GM12878 (cell line): ENCODE results near the gene NCAPD2. TPM values are rescaled to one million over a fixed set of nuclear protein-coding genes. Genes with fewer than 3 reads are reported as not detected.
A peak's percentile ranks its signal among the peaks of the same experiment; 100 is the strongest.

Experiments used
- ATAC-seq: fragments of 200-7000 bp; cut with Tn5 transposase; 3 replicates; pipeline ENCODE4 v1.9.1; 2020; ENCODE audit warnings: mild to moderate bottlenecking, moderate library complexity
- BruUV-seq: library from RNA; stranded (reverse); fragments of 400-500 nt; replicated peaks from 2 replicates; lab custom pipeline; 2021; lab: Mats Ljungman, UMichigan
- CTCF ChIA-PET: fragments of 300-600 bp; sonication (Branson Sonifier 250); formaldehyde crosslinking; extraction: SDS; loops from one replicate; lab custom pipeline; 2021; ENCODE audit warnings: inconsistent platforms; lab: Yijun Ruan, JAX
- POLR2A ChIA-PET: fragments of 350-600 bp; formaldehyde crosslinking; extraction: SDS; loops from one replicate; lab custom pipeline; 2021; ENCODE audit warnings: inconsistent platforms; lab: Charles Lee
- RAD21 ChIA-PET: fragments of 300-600 bp; sonication (Branson Sonifier 250); formaldehyde crosslinking; loops from one replicate; lab custom pipeline; 2023; ENCODE audit warnings: antibody characterized with exemption; ENCODE audit not compliant: unreplicated experiment; lab: Charles Lee
- SMC1A ChIA-PET: fragments of 300-600 bp; sonication (Branson Sonifier 250); formaldehyde crosslinking; loops from one replicate; lab custom pipeline; 2023; ENCODE audit not compliant: unreplicated experiment, uncharacterized antibody; lab: Charles Lee
- DNase-seq: peaks from one replicate; pipeline ENCODE4 v3.0.0-alpha.2; 2011; ENCODE audit warnings: low read depth, low spot score
- FAIRE-seq: peaks from 3 replicates; lab custom pipeline; 2011; peaks lifted over from hg19 to GRCh38; lab: Jason Lieb, UNC
- H2AFZ ChIP-seq: 2 replicates; pipeline ENCODE4 v1.6.0; 2011; ENCODE audit warnings: low read depth, low read length, control low read depth; ENCODE audit not compliant: control insufficient read depth
- H3K27ac ChIP-seq: 2 replicates; pipeline ENCODE4 v1.5.1; 2011; ENCODE audit warnings: control low read depth; ENCODE audit not compliant: control insufficient read depth, insufficient read depth
- H3K27me3 ChIP-seq, 2 experiments: replicated peaks in 1 of 2; 2 replicates each; pipeline versions ENCODE4 v1.6.0 to v1.6.1; 2011; ENCODE audit warnings: low read length in 1 of 2; ENCODE audit not compliant: control insufficient read depth in 2 of 2, insufficient read depth in 2 of 2
- H3K36me3 ChIP-seq, 2 experiments: 2 replicates each; pipeline ENCODE4 v1.5.1; 2011; ENCODE audit warnings: low read length in 1 of 2; ENCODE audit not compliant: control insufficient read depth in 2 of 2, insufficient read depth in 2 of 2
- H3K4me1 ChIP-seq: 2 replicates; pipeline ENCODE4 v1.6.1; 2011; ENCODE audit warnings: mild to moderate bottlenecking, low read length, moderate library complexity, mixed read lengths; ENCODE audit not compliant: control insufficient read depth, insufficient read depth
- H3K4me2 ChIP-seq: 2 replicates; pipeline ENCODE4 v1.6.0; 2011; ENCODE audit warnings: control low read depth; ENCODE audit not compliant: control insufficient read depth, insufficient read depth
- H3K4me3 ChIP-seq: fragments of 200-600 bp; sonication (generic); 2 replicates; pipeline ENCODE4 v1.5.1; 2016
- H3K79me2 ChIP-seq: 2 replicates; pipeline ENCODE4 v1.6.0; 2011; ENCODE audit warnings: low read length; ENCODE audit not compliant: control insufficient read depth, insufficient read depth
- H3K9ac ChIP-seq: 2 replicates; pipeline ENCODE4 v1.8.0; 2011; ENCODE audit warnings: low read length, control low read depth, mixed read lengths; ENCODE audit not compliant: control insufficient read depth, insufficient read depth
- H3K9me3 ChIP-seq: replicated peaks from 3 replicates; pipeline ENCODE4 v1.5.1; 2011; ENCODE audit warnings: mild to moderate bottlenecking, low read length; ENCODE audit not compliant: control insufficient read depth, insufficient read depth
- H4K20me1 ChIP-seq: 2 replicates; pipeline ENCODE4 v1.6.0; 2011; ENCODE audit not compliant: control insufficient read depth, insufficient read depth
- ATF7 ChIP-seq: fragments of 450-650 bp; IDR thresholded peaks from 2 replicates; pipeline ENCODE4 v1.6.1; 2016; ENCODE audit warnings: low read depth, mild to moderate bottlenecking
- MYC ChIP-seq: IDR thresholded peaks from 2 replicates; pipeline ENCODE4 v1.6.1; 2011; ENCODE audit warnings: mild to moderate bottlenecking, low read length, moderate library complexity, inconsistent platforms; ENCODE audit not compliant: insufficient read depth, insufficient replicate concordance, insufficient read length, severe bottlenecking
- POLR2A ChIP-seq: IDR thresholded peaks from 2 replicates; pipeline ENCODE4 v1.6.1; 2011; ENCODE audit warnings: low read depth, mild to moderate bottlenecking, low read length
- POLR2AphosphoS5 ChIP-seq: IDR thresholded peaks from 2 replicates; pipeline ENCODE4 v1.6.1; 2011; ENCODE audit warnings: mild to moderate bottlenecking, low read length, inconsistent platforms
- RB1 ChIP-seq: fragments of 450-650 bp; formaldehyde crosslinking; IDR thresholded peaks from 2 replicates; pipeline ENCODE4 v1.6.1; 2017; ENCODE audit warnings: mild to moderate bottlenecking, borderline replicate concordance
- STAT1 ChIP-seq: fragments of 450-650 bp; conservative IDR thresholded peaks from 2 replicates; pipeline ENCODE4 v1.6.1; 2014; ENCODE audit warnings: antibody characterized with exemption, mild to moderate bottlenecking
- TCF12 ChIP-seq: IDR thresholded peaks from 2 replicates; pipeline ENCODE4 v1.6.1; 2011; ENCODE audit warnings: low read depth, mild to moderate bottlenecking, low read length
- ZBED1 ChIP-seq: IDR thresholded peaks from 2 replicates; pipeline ENCODE4 v1.6.1; 2016; ENCODE audit warnings: borderline replicate concordance
- ZNF207 ChIP-seq: fragments of 450-650 bp; IDR thresholded peaks from 2 replicates; pipeline ENCODE4 v1.6.1; 2014; ENCODE audit warnings: antibody characterized with exemption, mild to moderate bottlenecking, borderline replicate concordance
- WGBS: methylation state at CpG from one replicate; pipeline ENCODE4 v1.1.6; 2016; ENCODE audit warnings: low lambda C conversion rate; ENCODE audit not compliant: insufficient replicate concordance, insufficient coverage; ENCODE audit errors: missing lambda C conversion rate; 5-methylcytosine and 5-hydroxymethylcytosine counted together
- in situ Hi-C: fragments of 300-500 bp; cut with MboI; formaldehyde crosslinking; loops from 9 replicates; pipeline ENCODE4 v1.14.3; 2018; ENCODE audit warnings: mixed read lengths
- intact Hi-C: fragments of 100-400 bp; cut with micrococcal nuclease; formaldehyde crosslinking; loops from one replicate; pipeline ENCODE4 v1.14.2; 2022; ENCODE audit not compliant: unreplicated experiment
- polyA plus RNA-seq, 11 experiments: library from polyadenylated mRNA; depleted of rRNA in 4 of 11; unstranded in 6 of 11; stranded (reverse) in 5 of 11; fragments of >200 nt; fragmentation: Nextera tagmentation in 4 of 11; fragmentation: Illumina TruSeq in 1 of 11; extraction: Ambion mirVana in 4 of 11; extraction: Trizol in 1 of 11; gene quantifications; 1 replicate in 1 of 11; 2 replicates in 10 of 11; pipeline versions ENCODE4 v1.2.1 to v1.2.3, GENCODE V29; 2011 to 2016; ENCODE audit warnings: inconsistent platforms in 2 of 11, missing spikeins in 2 of 11, low read depth in 1 of 11
- total RNA-seq, 4 experiments: library from RNA; depleted of rRNA in 3 of 4; stranded (reverse); fragments of >200 nt in 3 of 4; fragmentation: Illumina TruSeq in 1 of 4; extraction: Trizol in 1 of 4; gene quantifications; 2 replicates each; pipeline versions ENCODE4 v1.2.1 to v1.2.3, GENCODE V29; 2013 to 2021
- TF ChIP-seq, protein P1 (sequence below): fragments of 450-650 bp; IDR thresholded peaks from 2 replicates; pipeline ENCODE4 v1.6.1; 2016; ENCODE audit warnings: mild to moderate bottlenecking, moderate library complexity, borderline replicate concordance
- TF ChIP-seq, protein P2 (sequence below): fragments of 450-650 bp; IDR thresholded peaks from 2 replicates; pipeline ENCODE4 v1.6.1; 2017; ENCODE audit warnings: antibody characterized with exemption, mild to moderate bottlenecking, moderate library complexity

Gene NCAPD2
- total and polyA plus RNA-seq, 10 of the 15 experiments (the other 5 are each of a cell fraction or from before 2014, with no cell fraction given), result 24.2 to 160 (median 110) TPM

DNA sequence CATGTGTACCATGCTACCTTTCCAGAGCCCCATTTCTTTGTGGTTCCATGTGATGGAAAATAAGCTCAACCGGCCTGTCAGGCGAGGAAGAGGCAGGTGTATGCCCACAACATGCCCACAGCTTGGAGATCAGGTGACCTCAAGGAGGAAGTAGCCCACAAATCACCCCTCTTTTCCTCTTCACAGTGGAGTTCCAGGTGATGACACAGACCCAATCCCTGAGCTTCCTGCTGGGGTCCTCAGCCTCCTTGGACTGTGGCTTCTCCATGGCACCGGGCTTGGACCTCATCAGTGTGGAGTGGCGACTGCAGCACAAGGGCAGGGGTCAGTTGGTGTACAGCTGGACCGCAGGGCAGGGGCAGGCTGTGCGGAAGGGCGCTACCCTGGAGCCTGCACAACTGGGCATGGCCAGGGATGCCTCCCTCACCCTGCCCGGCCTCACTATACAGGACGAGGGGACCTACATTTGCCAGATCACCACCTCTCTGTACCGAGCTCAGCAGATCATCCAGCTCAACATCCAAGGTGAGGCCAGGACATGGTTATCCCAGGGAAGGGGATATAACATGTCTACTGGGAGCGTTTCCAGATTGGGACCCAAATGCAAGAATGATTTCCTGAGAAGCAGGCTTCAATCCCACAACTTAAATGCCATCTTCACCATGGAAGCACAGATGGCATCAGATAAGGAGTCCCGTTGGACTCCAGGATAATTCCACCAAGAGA, 36.5 kb upstream of the NCAPD2 start (continued):
- TF ChIP-seq, protein P1, sequence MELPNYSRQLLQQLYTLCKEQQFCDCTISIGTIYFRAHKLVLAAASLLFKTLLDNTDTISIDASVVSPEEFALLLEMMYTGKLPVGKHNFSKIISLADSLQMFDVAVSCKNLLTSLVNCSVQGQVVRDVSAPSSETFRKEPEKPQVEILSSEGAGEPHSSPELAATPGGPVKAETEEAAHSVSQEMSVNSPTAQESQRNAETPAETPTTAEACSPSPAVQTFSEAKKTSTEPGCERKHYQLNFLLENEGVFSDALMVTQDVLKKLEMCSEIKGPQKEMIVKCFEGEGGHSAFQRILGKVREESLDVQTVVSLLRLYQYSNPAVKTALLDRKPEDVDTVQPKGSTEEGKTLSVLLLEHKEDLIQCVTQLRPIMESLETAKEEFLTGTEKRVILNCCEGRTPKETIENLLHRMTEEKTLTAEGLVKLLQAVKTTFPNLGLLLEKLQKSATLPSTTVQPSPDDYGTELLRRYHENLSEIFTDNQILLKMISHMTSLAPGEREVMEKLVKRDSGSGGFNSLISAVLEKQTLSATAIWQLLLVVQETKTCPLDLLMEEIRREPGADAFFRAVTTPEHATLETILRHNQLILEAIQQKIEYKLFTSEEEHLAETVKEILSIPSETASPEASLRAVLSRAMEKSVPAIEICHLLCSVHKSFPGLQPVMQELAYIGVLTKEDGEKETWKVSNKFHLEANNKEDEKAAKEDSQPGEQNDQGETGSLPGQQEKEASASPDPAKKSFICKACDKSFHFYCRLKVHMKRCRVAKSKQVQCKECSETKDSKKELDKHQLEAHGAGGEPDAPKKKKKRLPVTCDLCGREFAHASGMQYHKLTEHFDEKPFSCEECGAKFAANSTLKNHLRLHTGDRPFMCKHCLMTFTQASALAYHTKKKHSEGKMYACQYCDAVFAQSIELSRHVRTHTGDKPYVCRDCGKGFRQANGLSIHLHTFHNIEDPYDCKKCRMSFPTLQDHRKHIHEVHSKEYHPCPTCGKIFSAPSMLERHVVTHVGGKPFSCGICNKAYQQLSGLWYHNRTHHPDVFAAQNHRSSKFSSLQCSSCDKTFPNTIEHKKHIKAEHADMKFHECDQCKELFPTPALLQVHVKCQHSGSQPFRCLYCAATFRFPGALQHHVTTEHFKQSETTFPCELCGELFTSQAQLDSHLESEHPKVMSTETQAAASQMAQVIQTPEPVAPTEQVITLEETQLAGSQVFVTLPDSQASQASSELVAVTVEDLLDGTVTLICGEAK, result no peak
- TF ChIP-seq POLR2A, result peak; percentile 73
- no peak for TF ChIP-seq ATF7

DNA sequence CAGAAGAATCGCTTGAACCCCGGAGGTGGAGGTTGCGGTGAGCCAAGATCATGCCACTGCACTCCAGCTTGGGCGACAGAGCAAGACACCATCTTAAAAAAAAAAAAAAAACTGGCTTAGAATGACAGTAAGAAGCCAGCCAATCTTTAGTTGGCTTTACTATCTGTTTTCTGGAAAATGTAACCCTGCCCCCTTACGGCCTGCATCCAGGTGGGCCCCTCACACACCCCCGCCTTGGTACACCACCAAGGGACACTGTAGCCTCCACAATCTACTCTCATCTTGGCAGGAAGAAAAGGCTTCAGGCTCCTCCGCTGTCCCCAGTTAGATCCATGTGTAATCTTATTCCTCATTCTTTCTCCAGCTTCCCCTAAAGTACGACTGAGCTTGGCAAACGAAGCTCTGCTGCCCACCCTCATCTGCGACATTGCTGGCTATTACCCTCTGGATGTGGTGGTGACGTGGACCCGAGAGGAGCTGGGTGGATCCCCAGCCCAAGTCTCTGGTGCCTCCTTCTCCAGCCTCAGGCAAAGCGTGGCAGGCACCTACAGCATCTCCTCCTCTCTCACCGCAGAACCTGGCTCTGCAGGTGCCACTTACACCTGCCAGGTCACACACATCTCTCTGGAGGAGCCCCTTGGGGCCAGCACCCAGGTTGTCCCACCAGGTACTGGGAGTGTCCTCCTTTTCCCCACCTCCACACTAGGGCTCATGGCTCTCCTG, 35.5 kb upstream of the NCAPD2 start:
- Histone ChIP-seq H3K79me2 (peaks cover 50% of the 10 kb centered on the region), H3K36me3 (peaks cover 24 to 31% of the 10 kb centered on the region in 2 experiments), H3K4me2 (no peak overlapping the region), H3K9ac (no peak overlapping the region), H3K9me3 (no peaks in the 10 kb centered on the region), H3K4me1 (peaks cover 38% of the 10 kb centered on the region), H3K4me3 (no peak overlapping the region), H3K27ac (no peak overlapping the region), H4K20me1 (no peaks in the 10 kb centered on the region), H3K27me3 (no peaks in the 10 kb centered on the region), H2AFZ (no peak overlapping the region)
- CTCF ChIA-PET, result interaction anchor here (1.2 to 7.3 kb wide), 3 partner anchors 15 to 33 kb away, joined by 3 to 147 read pairs (median 54); partner anchors contain the start of gene CD27
- RAD21 ChIA-PET, result interaction anchor here (1.0 to 8.8 kb wide), 3 partner anchors 12 to 80 kb away, joined by 3 to 319 read pairs (median 126); partner anchors contain the start of genes CD27 and TAPBPL
- TF ChIP-seq ZNF207, result no peak
- 0 out of 2 replicates have a peak, but pooled peaks have one; percentile 20 for TF ChIP-seq POLR2AphosphoS5
- TF ChIP-seq ZBED1, result peak; percentile 40; the same call in 1 of the 2 replicates
- TF ChIP-seq RB1, result no peak
- TF ChIP-seq, protein P2, sequence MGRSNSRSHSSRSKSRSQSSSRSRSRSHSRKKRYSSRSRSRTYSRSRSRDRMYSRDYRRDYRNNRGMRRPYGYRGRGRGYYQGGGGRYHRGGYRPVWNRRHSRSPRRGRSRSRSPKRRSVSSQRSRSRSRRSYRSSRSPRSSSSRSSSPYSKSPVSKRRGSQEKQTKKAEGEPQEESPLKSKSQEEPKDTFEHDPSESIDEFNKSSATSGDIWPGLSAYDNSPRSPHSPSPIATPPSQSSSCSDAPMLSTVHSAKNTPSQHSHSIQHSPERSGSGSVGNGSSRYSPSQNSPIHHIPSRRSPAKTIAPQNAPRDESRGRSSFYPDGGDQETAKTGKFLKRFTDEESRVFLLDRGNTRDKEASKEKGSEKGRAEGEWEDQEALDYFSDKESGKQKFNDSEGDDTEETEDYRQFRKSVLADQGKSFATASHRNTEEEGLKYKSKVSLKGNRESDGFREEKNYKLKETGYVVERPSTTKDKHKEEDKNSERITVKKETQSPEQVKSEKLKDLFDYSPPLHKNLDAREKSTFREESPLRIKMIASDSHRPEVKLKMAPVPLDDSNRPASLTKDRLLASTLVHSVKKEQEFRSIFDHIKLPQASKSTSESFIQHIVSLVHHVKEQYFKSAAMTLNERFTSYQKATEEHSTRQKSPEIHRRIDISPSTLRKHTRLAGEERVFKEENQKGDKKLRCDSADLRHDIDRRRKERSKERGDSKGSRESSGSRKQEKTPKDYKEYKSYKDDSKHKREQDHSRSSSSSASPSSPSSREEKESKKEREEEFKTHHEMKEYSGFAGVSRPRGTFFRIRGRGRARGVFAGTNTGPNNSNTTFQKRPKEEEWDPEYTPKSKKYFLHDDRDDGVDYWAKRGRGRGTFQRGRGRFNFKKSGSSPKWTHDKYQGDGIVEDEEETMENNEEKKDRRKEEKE, result no peak
- TF ChIP-seq POLR2A, result peak; percentile 70
- TF ChIP-seq MYC, result no peak
- TF ChIP-seq STAT1, result no peak
- TF ChIP-seq TCF12, result no peak
- no TSS peak for BruUV-seq
- FAIRE-seq, result no peak
- SMC1A ChIA-PET, result interaction anchor here (5.9 to 8.7 kb wide), 4 partner anchors 7 to 33 kb away, joined by 59 to 169 read pairs (median 129); partner anchors contain the start of genes CD27 and TAPBPL
- POLR2A ChIA-PET, result interaction anchor here (0.5 to 10.3 kb wide), 6 partner anchors 12 to 266 kb away, joined by 3 to 384 read pairs (median 6); partner anchors contain the start of genes CD27, TAPBPL and VAMP1
- WGBS, result 89% methylated on average over 14 of the region's 14 CpGs
- no peak for ATAC-seq
- in situ Hi-C loops (no loop called here), intact Hi-C loops (no loop called here)
- no peak for DNase-seq
